NCI-H345 (cell line): ENCODE results near the gene ERN2.
"Not testable (repeated sequence)": the region's sequence is repeated elsewhere in the genome, so short reads cannot be mapped to it uniquely, and the experiment has no call there.

ENCODE experiments used
- DNase-seq: peaks from one replicate; lab custom pipeline; 2025; lab: John Stamatoyannopoulos, UW

The ERN2 gene

DNA sequence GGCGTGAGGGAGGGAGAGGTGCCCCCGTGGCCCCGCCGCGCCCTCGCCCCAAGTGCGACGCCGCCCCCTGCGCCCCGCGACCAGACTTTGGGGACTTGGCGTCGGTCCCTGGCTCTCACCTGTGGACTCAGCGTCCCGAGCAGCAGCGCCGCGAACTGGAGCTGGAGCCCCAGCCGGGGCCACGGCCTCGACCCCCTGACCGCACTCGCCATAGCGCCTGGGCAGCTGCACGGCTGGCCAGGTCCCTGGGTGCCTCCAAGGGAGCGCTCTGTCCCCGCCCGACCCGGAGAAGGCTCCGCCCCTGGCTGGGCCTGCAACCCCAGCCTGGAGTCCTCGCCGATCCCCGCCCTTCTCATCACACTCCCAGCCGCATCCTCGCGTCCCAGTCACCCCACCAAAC, at the start of gene ERN2:
TSS of gene ERN2 (minus strand) at position 247 of the 400 bp plus-strand sequence. CDS start at position 212, 35 bp downstream.
- no peak for DNase-seq

DNA sequence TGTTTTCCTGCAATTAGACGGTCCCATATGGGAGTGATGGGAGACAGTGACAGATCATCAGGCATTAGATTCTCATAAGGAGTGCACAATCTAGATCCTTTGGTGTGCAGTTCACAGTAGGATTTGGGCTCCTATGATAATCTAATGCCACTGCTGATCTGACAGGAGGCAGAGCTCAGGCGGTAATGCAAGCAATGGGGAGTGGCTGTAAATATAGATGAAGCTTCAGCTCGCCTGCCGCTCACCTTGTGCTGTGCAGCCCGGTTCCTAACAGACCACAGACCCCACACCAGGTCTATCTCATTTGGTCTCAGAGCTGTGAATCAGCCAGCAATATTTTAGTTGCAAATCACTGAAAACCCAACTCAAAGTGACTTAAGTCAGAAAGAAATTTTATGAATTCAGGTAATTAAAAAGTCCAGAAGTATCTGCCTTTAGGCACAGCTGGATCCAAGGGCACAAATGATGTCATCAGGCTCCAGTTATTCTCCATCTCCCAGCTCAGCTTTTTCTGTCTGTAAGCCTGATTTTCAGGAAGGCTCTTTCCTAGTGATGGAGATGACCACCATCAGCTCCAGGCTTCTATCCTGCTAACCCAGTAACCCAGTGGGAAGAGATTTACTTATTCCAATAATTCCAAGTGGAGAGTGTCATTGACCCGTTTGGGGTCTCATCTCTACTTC, 45.1 kb upstream of the ERN2 start:
- DNase-seq = no peak

DNA sequence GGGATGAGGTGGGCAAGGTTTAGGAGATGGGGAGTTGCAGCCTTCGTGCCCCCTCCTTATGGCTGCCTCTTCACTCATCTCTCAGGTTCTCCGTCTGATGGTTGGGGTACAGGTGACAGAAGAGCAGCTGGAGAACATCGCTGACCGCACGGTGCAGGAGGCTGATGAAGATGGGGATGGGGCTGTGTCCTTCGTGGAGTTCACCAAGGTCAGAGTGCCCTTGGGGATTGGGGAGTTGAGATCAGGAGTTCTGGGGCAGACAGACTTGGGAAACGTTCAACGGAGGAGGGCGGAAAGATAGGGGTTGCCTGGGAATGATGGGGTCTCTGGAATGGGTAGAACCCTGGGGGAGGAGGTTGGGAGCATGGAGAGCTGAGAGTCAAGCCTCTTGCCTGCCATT, 44.1 kb upstream of the ERN2 start:
- DNase-seq = no peak

DNA sequence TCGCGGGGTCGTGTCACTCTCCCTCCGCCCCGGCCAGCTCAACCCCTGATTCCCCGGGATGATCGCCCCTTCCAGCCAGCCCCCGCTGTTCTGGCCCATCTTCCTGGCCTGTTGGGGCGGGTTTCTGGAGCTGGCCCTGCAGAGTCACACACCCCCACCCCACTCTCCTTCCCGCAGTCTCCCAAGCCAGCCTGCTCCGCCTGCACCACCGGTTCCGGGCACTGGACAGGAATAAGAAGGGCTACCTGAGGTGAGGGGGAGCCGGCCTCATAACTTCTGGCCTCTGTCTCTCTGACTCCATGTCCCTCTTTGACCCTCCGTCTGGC, 42.4 kb upstream of the ERN2 start:
- no peak for DNase-seq

DNA sequence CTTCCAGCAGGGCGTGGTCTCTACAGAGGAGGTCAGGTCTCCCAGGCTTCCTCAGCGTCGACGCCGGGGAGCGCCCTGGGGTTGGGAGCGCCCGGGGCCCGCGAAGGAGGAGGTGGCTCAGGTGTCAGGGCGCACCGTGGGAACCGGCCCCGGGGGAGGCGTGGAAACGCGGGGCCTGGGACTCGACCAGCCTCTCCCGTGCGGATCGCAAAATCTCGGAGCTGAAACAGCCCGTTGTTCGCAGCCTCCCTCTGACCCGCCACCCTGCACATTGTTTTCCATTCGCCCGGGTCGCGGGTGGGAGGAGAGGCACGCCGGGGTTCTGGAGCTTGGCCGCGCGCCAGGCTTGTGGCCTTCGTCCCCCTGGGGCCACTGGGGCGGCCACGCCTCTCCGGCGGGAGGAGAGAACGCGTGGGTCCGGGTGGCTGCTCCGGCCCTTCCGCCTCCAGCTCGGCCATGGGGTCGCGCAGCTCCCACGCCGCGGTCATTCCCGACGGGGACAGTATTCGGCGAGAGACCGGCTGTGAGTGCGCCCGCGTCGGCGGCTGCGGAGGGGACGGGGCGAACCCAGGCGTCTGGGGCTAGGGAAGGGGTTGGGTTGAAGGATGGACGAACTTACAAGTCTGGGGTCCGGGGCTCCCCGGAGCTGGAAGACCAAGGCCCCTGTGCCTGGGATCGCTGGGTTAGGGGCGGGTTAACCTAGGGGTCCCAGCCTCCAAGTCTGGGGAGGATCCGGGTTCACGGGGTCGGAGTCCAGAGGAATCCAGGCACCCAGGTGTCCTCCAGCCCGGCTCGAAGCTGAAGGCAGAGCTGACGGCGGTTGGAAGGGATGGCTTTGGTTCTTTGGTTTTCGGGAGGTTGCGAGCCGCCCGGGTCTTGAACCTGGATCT, 41.8 kb upstream of the ERN2 start, which contains the start of gene CHP2:
TSS of gene CHP2 (plus strand) at position 433 of the 890 bp plus-strand sequence. CDS start at position 457, 24 bp downstream.
- DNase-seq = no peak

DNA sequence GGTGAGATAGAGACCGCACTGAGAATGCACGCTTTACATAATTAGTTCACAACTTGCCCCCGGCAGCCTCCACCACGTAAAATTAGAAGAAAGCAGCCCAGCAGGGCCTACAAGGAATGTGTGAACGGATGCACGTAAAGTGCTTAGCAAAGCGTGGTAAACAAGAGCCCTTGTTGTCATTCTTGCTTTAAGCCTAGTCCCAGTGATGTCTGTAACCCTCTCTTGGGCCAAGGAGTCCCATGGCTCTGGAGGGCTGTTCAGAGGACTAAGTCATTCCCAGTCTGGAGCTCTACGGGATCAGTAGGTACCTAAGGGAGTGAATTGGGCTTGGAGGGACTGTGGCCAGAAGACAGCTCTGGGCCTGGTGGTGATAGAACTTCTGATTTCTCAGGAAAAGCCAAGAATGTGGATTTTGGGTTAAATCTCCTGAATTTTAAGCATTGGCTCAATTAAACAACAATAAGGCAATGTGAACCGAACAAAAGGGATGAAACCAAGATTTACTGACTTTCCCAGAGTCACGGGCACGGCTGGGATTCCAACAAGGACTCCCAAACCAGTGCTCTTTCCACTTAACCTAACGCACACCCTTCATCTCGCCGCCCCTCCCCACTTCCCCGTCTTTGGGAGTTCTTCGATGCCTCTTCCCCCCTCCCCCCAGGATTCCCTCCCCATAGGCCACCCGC, 41.0 kb upstream of the ERN2 start:
- DNase-seq = no peak

DNA sequence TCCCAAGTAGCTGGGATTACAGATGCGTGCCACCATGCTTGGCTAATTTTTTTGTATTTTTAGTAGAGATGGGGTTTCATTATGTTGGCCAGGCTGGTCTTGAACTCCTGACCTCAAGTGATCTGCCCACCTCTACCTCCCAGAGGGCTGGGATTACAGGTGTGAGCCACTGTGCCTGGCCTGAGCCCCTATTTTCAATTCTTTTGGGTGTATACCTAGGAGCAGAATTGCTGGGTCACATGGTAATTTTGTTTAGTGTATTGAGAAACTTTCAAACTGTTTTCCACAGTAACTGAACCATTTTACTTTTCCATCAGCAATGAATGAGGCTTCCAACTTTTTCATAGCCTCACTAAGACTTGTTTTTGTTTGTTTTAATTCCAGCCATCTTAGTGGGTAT, 38.0 kb upstream of the ERN2 start:
- not testable (repeated sequence) for DNase-seq

DNA sequence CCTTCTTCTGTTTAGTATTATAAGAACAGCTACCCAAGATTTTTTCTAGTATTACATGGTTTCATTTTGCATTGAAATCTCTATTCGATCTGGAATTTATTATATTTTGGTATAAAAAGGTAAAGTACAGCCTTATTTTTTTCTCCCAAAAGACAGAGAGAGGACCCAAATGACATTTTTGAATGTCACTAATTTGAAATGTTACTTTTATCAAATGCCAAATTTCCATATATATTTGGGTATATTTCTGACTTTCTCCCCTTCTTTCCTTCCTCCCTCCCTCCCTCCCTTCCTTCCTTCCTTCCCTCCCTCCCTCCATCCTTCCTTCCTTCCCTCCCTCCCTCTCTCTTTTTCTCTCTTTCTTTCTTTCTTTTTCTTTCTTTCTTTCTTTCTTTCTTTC, 35.6 kb upstream of the ERN2 start:
- no peak for DNase-seq

DNA sequence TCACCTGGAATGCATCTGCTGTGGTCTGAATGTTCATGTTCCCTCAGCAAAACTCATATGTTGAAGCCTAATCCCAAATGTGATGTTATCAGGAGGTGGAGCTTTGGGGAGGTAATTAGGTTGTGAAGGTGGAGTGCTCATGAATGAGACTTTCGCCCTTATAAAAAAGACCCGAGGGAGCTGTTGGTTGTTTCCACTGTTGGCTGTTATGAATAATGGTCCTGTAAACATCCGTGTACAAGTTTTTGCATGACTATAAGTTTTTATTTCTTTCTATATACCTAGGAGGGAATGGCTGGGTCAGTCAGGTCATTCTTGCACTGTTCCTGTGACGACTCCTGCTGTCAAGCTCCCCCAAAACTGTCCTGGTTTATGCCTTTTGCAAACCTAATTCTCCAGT, 32.2 kb upstream of the ERN2 start:
- no peak for DNase-seq

DNA sequence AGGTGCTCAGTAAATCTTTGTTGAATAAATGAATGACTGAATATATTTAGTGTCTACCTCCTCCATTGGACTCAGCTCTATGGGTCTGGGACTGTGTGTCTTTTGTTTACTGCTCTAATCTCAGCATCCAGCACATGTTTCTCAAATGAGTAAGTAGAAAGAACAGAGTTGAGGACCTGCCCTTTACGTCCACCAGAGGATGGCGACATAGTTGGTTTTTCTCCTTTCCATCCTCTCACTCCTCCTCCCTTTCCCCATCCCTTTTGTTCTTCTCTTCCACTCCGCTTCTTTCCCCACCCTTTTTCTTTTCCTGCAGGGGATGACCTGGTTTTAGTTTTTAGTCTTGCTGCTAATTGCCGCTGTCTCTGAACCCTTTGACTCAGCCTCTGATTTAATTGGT, 29.7 kb upstream of the ERN2 start:
- no peak for DNase-seq

DNA sequence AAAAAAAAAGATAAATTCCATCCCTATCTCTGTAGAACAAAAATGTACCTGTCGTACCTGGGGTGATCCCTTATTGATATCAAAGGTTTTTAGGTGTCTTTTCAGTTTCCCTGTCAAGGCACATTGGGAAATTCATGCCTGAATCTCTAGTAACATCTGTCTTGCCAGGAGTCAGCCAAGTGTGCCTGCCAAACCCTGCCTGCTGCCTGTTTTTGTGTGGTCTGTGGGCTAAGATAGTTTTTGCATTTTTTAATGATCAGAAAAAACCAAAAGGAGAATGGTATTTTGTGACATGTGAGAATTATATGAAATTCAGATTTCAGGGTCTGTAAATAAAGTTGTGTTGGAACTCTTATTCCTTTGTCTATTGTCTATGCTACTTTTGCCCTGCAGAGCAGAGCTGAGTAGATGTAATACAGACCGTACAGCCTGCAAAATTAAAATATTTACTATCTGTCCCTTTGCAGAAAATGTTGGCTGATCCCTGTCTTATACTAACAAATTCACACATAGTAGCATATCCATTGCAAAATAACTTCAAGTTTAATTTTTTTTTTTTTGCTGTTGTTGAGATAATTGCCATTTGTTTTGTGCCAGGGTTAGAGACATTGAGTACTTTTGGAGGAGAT, 28.8 kb upstream of the ERN2 start:
- DNase-seq = no peak

DNA sequence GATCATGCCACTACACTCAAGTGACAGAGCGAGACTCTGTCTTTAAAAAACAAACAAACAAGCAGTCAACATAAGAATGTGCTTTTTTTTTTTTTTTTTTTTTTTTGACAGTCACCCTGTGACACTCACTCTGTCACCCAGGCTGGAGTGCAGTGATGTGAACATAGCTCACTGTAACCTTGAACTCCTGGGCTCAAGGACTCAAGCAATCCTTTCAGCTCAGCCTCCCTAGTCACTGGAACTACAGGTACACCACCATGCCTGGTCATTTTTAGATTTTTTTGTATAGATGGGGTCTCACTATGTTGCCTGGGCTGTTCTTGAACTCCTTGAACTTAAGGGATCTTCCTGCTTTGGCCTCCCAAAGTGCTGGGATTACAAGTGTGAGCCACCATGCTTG, 26.5 kb upstream of the ERN2 start:
- no peak for DNase-seq

DNA sequence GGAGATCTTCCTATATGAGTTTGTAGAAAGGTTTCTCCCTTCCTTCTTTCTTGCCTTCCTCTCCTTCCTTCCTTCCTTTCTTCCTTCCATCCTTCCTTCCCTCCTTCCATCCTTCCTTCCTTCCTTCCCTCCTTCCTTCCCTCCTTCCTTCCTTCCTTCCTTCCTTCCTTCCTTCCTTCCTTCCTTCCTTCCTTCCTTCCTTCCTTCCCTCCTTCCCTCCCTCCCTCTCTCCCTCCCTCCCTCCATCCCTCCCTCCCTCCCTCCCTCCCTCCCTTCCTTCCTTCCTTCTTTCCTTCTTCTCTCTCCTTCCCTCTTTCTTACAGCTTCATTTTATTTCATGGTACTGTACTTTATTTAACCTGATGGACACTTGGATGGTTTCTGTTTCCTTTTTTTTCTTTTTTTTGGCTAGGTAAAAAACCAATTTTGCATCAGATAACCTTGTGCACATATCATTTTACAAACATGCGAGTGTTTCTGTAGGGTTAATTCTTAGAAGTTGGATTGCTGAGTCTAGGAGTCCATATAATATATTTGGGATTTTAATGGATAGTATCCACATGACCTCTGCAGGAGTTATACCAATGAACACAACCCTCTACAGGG, 24.5 kb upstream of the ERN2 start:
- DNase-seq = not testable (repeated sequence)

DNA sequence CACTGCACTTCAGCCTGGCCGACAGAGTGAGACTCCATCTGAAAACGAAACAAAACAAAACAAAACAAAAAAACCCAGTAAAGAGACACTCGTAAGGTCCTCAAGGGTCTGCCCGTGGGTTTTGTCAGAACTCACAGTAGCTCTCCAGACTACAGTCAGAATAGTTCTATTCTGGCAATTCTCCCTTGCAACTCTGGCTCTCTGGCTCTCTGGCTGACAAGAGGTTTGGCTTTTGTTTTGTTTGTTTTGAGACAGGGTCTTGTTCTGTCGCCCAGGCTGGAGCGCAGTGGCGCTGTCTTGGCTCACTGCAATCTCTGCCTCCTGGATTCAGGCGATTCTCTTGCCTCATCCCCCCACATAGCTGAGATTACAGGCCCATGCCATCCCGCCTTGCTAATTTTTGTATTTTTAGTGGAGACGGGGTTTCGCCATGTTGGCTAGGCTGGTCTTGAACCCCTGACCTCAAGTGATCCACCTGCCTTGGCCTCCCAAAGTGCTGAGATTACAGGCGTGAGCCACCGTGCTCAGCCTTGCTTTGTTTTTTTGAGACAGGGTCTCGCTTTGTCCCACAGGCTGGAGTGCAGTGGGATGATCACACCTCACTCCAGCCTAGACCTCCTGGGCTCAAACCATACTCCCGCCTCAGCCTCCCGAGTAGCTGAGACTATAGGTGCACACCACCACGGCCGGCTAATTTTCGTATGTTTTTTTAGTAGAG, 21.3 kb upstream of the ERN2 start:
- DNase-seq = no peak

DNA sequence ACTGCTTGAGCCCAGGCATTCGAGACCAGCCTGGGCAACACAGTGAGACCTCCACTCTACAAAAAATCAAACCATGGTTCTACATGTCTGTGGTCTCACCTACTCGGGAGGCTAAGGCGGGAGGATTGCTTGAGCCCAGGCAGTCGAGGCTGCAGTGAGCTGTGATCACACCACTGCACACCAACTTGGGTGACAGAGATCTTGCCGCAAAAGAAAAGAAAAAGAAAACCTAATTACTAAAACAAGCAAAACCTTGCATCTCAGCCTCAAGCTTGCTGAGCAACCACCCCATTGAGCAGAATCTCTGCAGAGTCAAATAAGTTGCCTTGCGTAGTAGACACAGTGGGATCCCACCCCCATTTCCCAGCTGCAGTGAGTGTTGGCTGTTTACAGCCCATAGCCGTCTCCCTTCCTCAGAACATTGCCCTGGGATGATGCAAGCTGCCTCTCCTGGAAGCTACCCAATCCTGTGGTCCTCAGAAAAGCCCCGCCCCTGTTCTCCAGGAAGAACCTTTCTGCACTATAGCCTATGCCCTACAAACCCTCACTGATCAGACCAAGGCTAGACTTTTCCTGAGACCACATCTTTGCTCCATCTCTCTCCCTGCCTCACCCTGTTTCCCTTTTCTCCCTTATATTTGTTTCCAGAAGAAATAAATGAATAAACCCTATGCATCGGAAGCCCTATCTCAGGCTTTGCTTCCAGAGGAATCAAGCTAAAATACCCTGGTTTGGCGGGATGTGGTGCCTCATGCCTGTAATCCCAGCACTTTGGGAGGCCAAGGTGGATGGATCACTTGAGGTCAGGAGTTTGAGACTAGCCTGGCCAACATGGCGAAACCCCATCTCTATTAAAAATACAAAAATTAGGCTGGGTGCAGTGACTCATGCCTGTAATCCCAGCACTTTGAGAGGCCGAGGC, 16.7 kb upstream of the ERN2 start:
- no peak for DNase-seq

DNA sequence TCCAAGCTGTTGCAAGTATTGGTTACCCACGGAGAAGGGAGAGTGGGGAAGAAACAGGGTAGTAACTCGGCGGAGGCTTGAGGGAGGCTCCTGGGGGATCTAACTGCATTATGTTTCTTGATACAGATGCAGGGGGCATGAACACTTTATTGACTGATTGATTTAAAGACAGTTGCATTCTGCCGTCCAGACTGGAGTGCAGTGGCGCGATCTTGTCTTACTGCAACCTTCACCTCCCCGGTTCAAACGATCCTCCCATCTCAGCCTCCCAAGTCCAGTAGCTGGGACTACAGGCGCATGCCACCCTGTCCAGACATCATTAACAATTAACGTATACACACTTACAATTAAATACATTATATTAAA, 15.1 kb upstream of the ERN2 start:
- no peak for DNase-seq

DNA sequence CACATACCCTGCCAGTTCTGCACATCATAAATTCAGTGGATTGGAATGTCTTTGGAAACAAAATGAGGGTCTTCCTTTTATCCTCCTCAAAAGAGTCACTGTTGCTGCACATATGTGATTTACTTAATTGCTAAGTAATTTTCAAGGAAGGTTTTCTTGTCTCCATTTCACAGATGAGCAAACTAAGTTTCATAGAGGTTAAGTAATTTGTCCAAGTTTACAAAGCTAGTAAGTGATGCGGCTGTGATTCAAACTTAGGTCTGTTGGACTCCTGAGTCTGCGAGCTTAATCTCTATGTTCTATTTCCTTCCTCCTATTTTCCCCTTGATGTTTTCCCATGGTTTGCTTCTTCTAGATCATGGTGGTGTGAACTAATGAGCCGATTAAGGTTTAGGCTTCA, 13.7 kb upstream of the ERN2 start:
- no peak for DNase-seq

DNA sequence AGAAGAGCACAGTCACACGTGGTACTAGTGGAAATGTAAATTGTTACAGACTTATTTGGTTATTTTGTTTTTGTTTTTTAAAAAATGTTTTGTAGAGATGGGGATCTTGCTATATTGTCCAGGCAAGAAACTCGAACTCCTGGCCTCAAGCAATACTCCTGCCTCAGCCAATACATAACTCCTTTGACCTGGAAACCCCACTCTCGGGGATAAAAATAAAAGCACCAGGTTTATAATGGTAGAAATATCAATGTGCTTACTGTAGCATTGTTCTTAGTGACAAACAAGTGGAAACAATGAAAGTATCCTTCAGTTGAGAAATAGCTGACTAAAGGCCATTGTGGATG, 11.7 kb upstream of the ERN2 start:
- DNase-seq = no peak

DNA sequence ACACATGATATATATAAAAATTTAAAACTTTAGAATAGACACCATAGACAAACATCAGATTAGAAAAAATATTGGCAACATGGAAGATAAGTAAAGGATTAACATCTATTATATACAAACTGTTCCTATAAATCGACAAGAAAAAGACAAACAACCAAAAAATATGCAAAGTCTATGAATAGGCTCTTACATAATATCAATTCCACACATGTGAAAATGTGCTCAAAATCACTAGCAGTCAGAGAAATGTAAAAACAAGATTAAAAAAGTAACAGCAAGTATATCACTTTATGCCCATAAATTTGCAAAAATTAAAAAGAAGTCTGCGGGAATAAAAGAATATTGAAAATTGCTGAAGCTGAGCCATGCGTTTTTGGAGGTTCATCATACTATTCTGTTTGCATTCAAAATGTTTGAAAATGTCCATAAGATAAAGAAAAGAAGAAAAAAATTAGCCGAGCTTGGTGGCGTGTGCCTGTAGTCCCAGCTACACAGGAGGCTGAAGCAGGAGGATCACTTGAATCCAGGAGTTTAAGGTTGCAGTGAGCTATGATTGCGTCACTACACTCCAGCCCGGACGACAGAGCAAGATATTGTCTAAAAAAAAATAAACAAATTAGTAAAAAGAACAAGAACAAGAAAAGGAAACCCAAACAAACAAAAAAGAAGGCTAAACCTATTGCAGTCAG, 11.2 kb upstream of the ERN2 start:
- no peak for DNase-seq
